Trophoblast cell (in vitro differentiated cells and primary cell): ENCODE results near the gene OR8D4.
"Not testable (repeated sequence)": the region's sequence is repeated elsewhere in the genome, so short reads cannot be mapped to it uniquely, and the experiment has no call there.

Source experiments
- DNase-seq, 2 donors: peaks; one replicate each; pipeline ENCODE4 v3.0.0-alpha.2; 2016
- H2AFZ ChIP-seq: 2 replicates; pipeline ENCODE4 v1.6.1; 2013; ENCODE audit warnings: low read length, moderate library complexity, mild to moderate bottlenecking; ENCODE audit not compliant: insufficient read depth, poor library complexity
- H2AK5ac ChIP-seq: 2 replicates; pipeline ENCODE4 v1.6.1; 2013; ENCODE audit warnings: mild to moderate bottlenecking, low read length
- H2BK120ac ChIP-seq: 2 replicates; pipeline ENCODE4 v1.6.1; 2013; ENCODE audit warnings: low read length, mild to moderate bottlenecking, moderate library complexity; ENCODE audit not compliant: insufficient read depth, poor library complexity
- H2BK12ac ChIP-seq: 2 replicates; pipeline ENCODE4 v1.6.1; 2013; ENCODE audit warnings: mild to moderate bottlenecking, low read length, moderate library complexity
- H2BK5ac ChIP-seq: 2 replicates; pipeline ENCODE4 v1.6.1; 2013; ENCODE audit warnings: low read length, low read depth, moderate library complexity, mild to moderate bottlenecking; ENCODE audit not compliant: poor library complexity
- H3K14ac ChIP-seq: 2 replicates; pipeline ENCODE4 v1.6.1; 2013; ENCODE audit warnings: mild to moderate bottlenecking, low read length
- H3K18ac ChIP-seq: 2 replicates; pipeline ENCODE4 v1.6.1; 2013; ENCODE audit warnings: mild to moderate bottlenecking, low read length
- H3K23ac ChIP-seq: 2 replicates; pipeline ENCODE4 v1.6.1; 2013; ENCODE audit warnings: low read length
- H3K27ac ChIP-seq: 2 replicates; pipeline ENCODE4 v1.5.1; 2013; ENCODE audit warnings: low read depth, mild to moderate bottlenecking, inconsistent platforms, low read length, moderate library complexity
- H3K27me3 ChIP-seq: 2 replicates; pipeline ENCODE4 v1.6.1; 2013; ENCODE audit warnings: inconsistent platforms, mild to moderate bottlenecking, low read length, moderate library complexity; ENCODE audit not compliant: insufficient read depth
- H3K36me3 ChIP-seq, 2 experiments: 1 replicate in 1 of 2; 2 replicates in 1 of 2; pipeline ENCODE4 v1.6.1; 2013; ENCODE audit warnings: low read length in 2 of 2, mild to moderate bottlenecking in 2 of 2, moderate library complexity in 1 of 2; ENCODE audit not compliant: insufficient read depth in 2 of 2, control insufficient read depth in 1 of 2
- H3K4ac ChIP-seq: 2 replicates; pipeline ENCODE4 v1.6.1; 2013; ENCODE audit warnings: low read depth, mild to moderate bottlenecking, low read length, moderate library complexity
- H3K4me1 ChIP-seq, 2 experiments: 1 replicate in 1 of 2; 2 replicates in 1 of 2; pipeline ENCODE4 v1.6.1; 2013; ENCODE audit warnings: low read length in 2 of 2, mild to moderate bottlenecking in 2 of 2, moderate library complexity in 1 of 2; ENCODE audit not compliant: insufficient read depth in 2 of 2, control insufficient read depth in 1 of 2
- H3K4me2 ChIP-seq: 2 replicates; pipeline ENCODE4 v1.6.1; 2013; ENCODE audit warnings: inconsistent platforms, mild to moderate bottlenecking, low read length, moderate library complexity
- H3K4me3 ChIP-seq: 2 replicates; pipeline ENCODE4 v1.5.1; 2013; ENCODE audit warnings: mild to moderate bottlenecking, low read depth, low read length, inconsistent platforms
- H3K79me1 ChIP-seq: one replicate; pipeline ENCODE4 v1.6.1; 2013; ENCODE audit warnings: low read length
- H3K79me2 ChIP-seq: 2 replicates; pipeline ENCODE4 v1.6.1; 2013; ENCODE audit warnings: low read length, mild to moderate bottlenecking; ENCODE audit not compliant: control insufficient read depth, insufficient read depth, poor library complexity
- H3K9ac ChIP-seq: 2 replicates; pipeline ENCODE4 v1.6.1; 2013; ENCODE audit warnings: mild to moderate bottlenecking, low read length
- H3K9me3 ChIP-seq: 2 replicates; pipeline ENCODE4 v1.6.1; 2013; ENCODE audit warnings: low read depth, mild to moderate bottlenecking, control low read depth, inconsistent platforms, low read length; ENCODE audit not compliant: insufficient read depth
- H4K12ac ChIP-seq: 2 replicates; pipeline ENCODE4 v1.6.1; 2013; ENCODE audit warnings: low read depth, mild to moderate bottlenecking, low read length, moderate library complexity
- H4K8ac ChIP-seq: 2 replicates; pipeline ENCODE4 v1.6.1; 2013; ENCODE audit warnings: low read depth, mild to moderate bottlenecking, low read length, moderate library complexity
- H4K91ac ChIP-seq: one replicate; pipeline ENCODE4 v1.6.1; 2013; ENCODE audit warnings: low read depth, mild to moderate bottlenecking, low read length, moderate library complexity
- WGBS: extraction: QIAGEN DNeasy Blood & Tissue Kit; methylation state at CpG from one replicate; pipeline ENCODE4 v1.1.7; 2013; ENCODE audit warnings: missing lambda C conversion rate; ENCODE audit not compliant: insufficient read length, insufficient coverage; ENCODE audit errors: extremely low coverage; 5-methylcytosine and 5-hydroxymethylcytosine counted together

The OR8D4 gene

GRCh38 chr11:123859731-123860130 is 42.2 kb upstream of the OR8D4 start:
- no peak overlapping the region for H3K27ac ChIP-seq
- H3K9me3 ChIP-seq = no peaks in the 10 kb centered on the region
- no peak overlapping the region for H2AK5ac ChIP-seq
- no peak overlapping the region for H3K23ac ChIP-seq
- no peak overlapping the region for H3K4ac ChIP-seq
- no peak overlapping the region for H3K9ac ChIP-seq
- H3K4me2 ChIP-seq = no peak overlapping the region
- H2BK120ac ChIP-seq = no peak overlapping the region
- no peaks in the 10 kb centered on the region for H3K36me3 ChIP-seq
- no peak overlapping the region for H4K8ac ChIP-seq
- H2BK12ac ChIP-seq = no peak overlapping the region
- H3K4me3 ChIP-seq = no peak overlapping the region
- no peaks in the 10 kb centered on the region for H3K79me1 ChIP-seq
- H2BK5ac ChIP-seq = no peak overlapping the region
- no peak overlapping the region for H4K12ac ChIP-seq
- H3K4me1 ChIP-seq = no peaks in the 10 kb centered on the region
- DNase-seq = no peak
- no peaks in the 10 kb centered on the region for H3K79me2 ChIP-seq
- H4K91ac ChIP-seq = no peak overlapping the region
- WGBS = no CpG with 5 or more reads among the region's 2 CpGs
- no peaks in the 10 kb centered on the region for H3K27me3 ChIP-seq
- no peak overlapping the region for H3K18ac ChIP-seq
- H3K14ac ChIP-seq = no peak overlapping the region
- no peak overlapping the region for H2AFZ ChIP-seq

GRCh38 chr11:123865293-123865692 is 36.7 kb upstream of the OR8D4 start:
- not testable (repeated sequence) for H3K79me2 ChIP-seq, H3K18ac ChIP-seq, H3K79me1 ChIP-seq

GRCh38 chr11:123867795-123868194 is 34.2 kb upstream of the OR8D4 start:
- H4K91ac ChIP-seq, H3K4me3 ChIP-seq, H3K79me1 ChIP-seq, H3K27ac ChIP-seq, H2BK5ac ChIP-seq, H2BK12ac ChIP-seq, H4K8ac ChIP-seq, DNase-seq, H3K4me2 ChIP-seq, H3K4ac ChIP-seq, H3K9ac ChIP-seq, H3K9me3 ChIP-seq, H2AFZ ChIP-seq, H2BK120ac ChIP-seq, H3K18ac ChIP-seq, H3K4me1 ChIP-seq, H3K36me3 ChIP-seq, H2AK5ac ChIP-seq, H3K23ac ChIP-seq, H3K14ac ChIP-seq, H3K27me3 ChIP-seq, H4K12ac ChIP-seq, H3K79me2 ChIP-seq: not testable (repeated sequence)
- no CpG with 5 or more reads among the region's 9 CpGs for WGBS

More at GRCh38 chr11:123865293-123865692, 36.7 kb upstream of the OR8D4 start:
- not testable (repeated sequence) for H4K12ac ChIP-seq, H2BK5ac ChIP-seq, H4K8ac ChIP-seq, H2BK12ac ChIP-seq, DNase-seq, H3K14ac ChIP-seq, H2BK120ac ChIP-seq, H3K4me3 ChIP-seq, H3K4me1 ChIP-seq, H3K36me3 ChIP-seq, H3K27me3 ChIP-seq, H3K27ac ChIP-seq, H2AK5ac ChIP-seq, H3K4ac ChIP-seq, H3K9me3 ChIP-seq, H3K9ac ChIP-seq, H2AFZ ChIP-seq, H3K23ac ChIP-seq, H4K91ac ChIP-seq, H3K4me2 ChIP-seq
- no CpG with 5 or more reads among the region's 7 CpGs for WGBS

GRCh38 chr11:123880912-123881311 is 21.1 kb upstream of the OR8D4 start:
- no peak overlapping the region for H3K23ac ChIP-seq
- no peak overlapping the region for H3K9ac ChIP-seq
- no peaks in the 10 kb centered on the region for H3K79me2 ChIP-seq
- H3K14ac ChIP-seq = no peak overlapping the region
- no peak overlapping the region for H2BK12ac ChIP-seq
- H3K79me1 ChIP-seq = no peaks in the 10 kb centered on the region
- no CpG with 5 or more reads among the region's 4 CpGs for WGBS
- H3K18ac ChIP-seq = no peak overlapping the region
- H3K9me3 ChIP-seq = peaks cover 3% of the 10 kb centered on the region
- H3K4me2 ChIP-seq = no peak overlapping the region
- H2AK5ac ChIP-seq = no peak overlapping the region
- H2AFZ ChIP-seq = no peak overlapping the region
- H3K4me3 ChIP-seq = no peak overlapping the region
- no peaks in the 10 kb centered on the region for H3K4me1 ChIP-seq
- H3K36me3 ChIP-seq = no peaks in the 10 kb centered on the region
- DNase-seq = no peak
- H4K8ac ChIP-seq = no peak overlapping the region
- no peaks in the 10 kb centered on the region for H3K27me3 ChIP-seq
- no peak overlapping the region for H2BK120ac ChIP-seq
- H2BK5ac ChIP-seq = no peak overlapping the region
- H3K27ac ChIP-seq = no peak overlapping the region
- no peak overlapping the region for H4K12ac ChIP-seq
- no peak overlapping the region for H4K91ac ChIP-seq
- no peak overlapping the region for H3K4ac ChIP-seq
